K562 (cell line): ENCODE results near the gene DENND1A. TPM values are rescaled to one million over a fixed set of nuclear protein-coding genes. Genes with fewer than 3 reads are reported as not detected.

Experiments used
- ATAC-seq: fragments of 200-7000 bp; cut with Tn5 transposase; 3 replicates; pipeline ENCODE4 v1.9.1; 2020; ENCODE audit warnings: moderate library complexity
- BruUV-seq: library from RNA; stranded (reverse); fragments of 400-500 nt; replicated peaks from 2 replicates; lab custom pipeline; 2021; lab: Mats Ljungman, UMichigan
- CTCF ChIA-PET: fragments of 300-600 bp; formaldehyde crosslinking; extraction: SDS; loops from one replicate; lab custom pipeline; 2021; ENCODE audit warnings: low intra/inter-chr PET ratio; lab: Yijun Ruan, JAX
- POLR2A ChIA-PET: fragments of 300-600, 350-650 bp; sonication (Branson Sonifier 250); formaldehyde crosslinking; extraction: SDS; loops from one replicate; lab custom pipeline; 2021; ENCODE audit warnings: antibody characterized with exemption, inconsistent platforms; lab: Yijun Ruan, JAX
- DNase-seq, 4 experiments: peaks; one replicate each; pipeline versions ENCODE4 v3.0.0 to v3.0.0-alpha.2; 2011 to 2018; ENCODE audit warnings: low spot score in 3 of 4, mixed read lengths in 3 of 4; ENCODE audit errors: extremely low read depth in 1 of 4
- FAIRE-seq: peaks from 2 replicates; lab custom pipeline; 2011; peaks lifted over from hg19 to GRCh38; lab: Jason Lieb, UNC
- H2AFZ ChIP-seq: 2 replicates; pipeline ENCODE4 v1.6.0; 2011; ENCODE audit warnings: low read depth, low read length, control low read depth, inconsistent platforms
- H3K27ac ChIP-seq: fragments of 200-600 bp; 3 replicates; pipeline ENCODE4 v1.8.0; 2011; ENCODE audit warnings: low read depth, mild to moderate bottlenecking, control low read depth, inconsistent platforms, low read length, moderate library complexity, mixed read lengths; ENCODE audit errors: extremely low read depth
- H3K27me3 ChIP-seq, 2 experiments: fragments of 300-600 bp in 1 of 2; 2 replicates in 1 of 2; 3 replicates in 1 of 2; pipeline versions ENCODE4 v1.6.0 to v1.8.0; 2011; ENCODE audit warnings: inconsistent platforms in 2 of 2, low read length in 2 of 2, mild to moderate bottlenecking in 1 of 2, mixed read lengths in 1 of 2, moderate library complexity in 1 of 2; ENCODE audit not compliant: control insufficient read depth in 2 of 2, insufficient read depth in 2 of 2
- H3K36me3 ChIP-seq: fragments of 300-600 bp; 3 replicates; pipeline ENCODE4 v1.8.0; 2011; ENCODE audit warnings: mild to moderate bottlenecking, low read length, inconsistent platforms; ENCODE audit not compliant: control insufficient read depth, insufficient read depth
- H3K4me1 ChIP-seq, 2 experiments: fragments of 200-600 bp in 1 of 2; replicated peaks in 1 of 2; 2 replicates in 1 of 2; 3 replicates in 1 of 2; pipeline versions ENCODE4 v1.5.1 to v1.8.0; 2011; ENCODE audit warnings: inconsistent platforms in 2 of 2, low read length in 2 of 2, mild to moderate bottlenecking in 1 of 2, mixed read lengths in 1 of 2, moderate library complexity in 1 of 2; ENCODE audit not compliant: control insufficient read depth in 2 of 2, insufficient read depth in 2 of 2
- H3K4me2 ChIP-seq: 2 replicates; pipeline ENCODE4 v1.6.1; 2011; ENCODE audit warnings: low read length, control low read depth, inconsistent platforms, mixed read lengths; ENCODE audit not compliant: insufficient read depth
- H3K4me3 ChIP-seq: fragments of 200-600 bp; sonication (generic), shearing (Covaris generic); 2 replicates; pipeline ENCODE4 v1.5.1; 2016; ENCODE audit warnings: control low read depth, inconsistent platforms
- H3K79me2 ChIP-seq: fragments of 200-600 bp; 3 replicates; pipeline ENCODE4 v1.8.0; 2011; ENCODE audit warnings: low read length, inconsistent platforms; ENCODE audit not compliant: control insufficient read depth, insufficient read depth
- H3K9ac ChIP-seq, 2 experiments: 2 replicates each; pipeline versions ENCODE4 v1.6.0 to v1.6.1; 2011; ENCODE audit warnings: low read depth in 2 of 2, low read length in 2 of 2, control low read depth in 1 of 2, inconsistent platforms in 1 of 2, mild to moderate bottlenecking in 1 of 2, mixed read lengths in 1 of 2; ENCODE audit not compliant: insufficient read depth in 1 of 2
- H3K9me1 ChIP-seq: one replicate; pipeline ENCODE4 v1.6.0; 2011; ENCODE audit warnings: inconsistent platforms, mild to moderate bottlenecking, low read length, moderate library complexity; ENCODE audit not compliant: control insufficient read depth, insufficient read depth
- H3K9me3 ChIP-seq: replicated peaks from 2 replicates; pipeline ENCODE4 v1.5.1; 2011; ENCODE audit warnings: low read depth, low read length, inconsistent platforms; ENCODE audit not compliant: control insufficient read depth, insufficient read depth
- H4K20me1 ChIP-seq: replicated peaks from 2 replicates; pipeline ENCODE4 v1.6.1; 2011; ENCODE audit warnings: low read length, inconsistent platforms, mixed read lengths; ENCODE audit not compliant: control insufficient read depth, insufficient read depth
- CEBPB ChIP-seq: fragments of 450-650 bp; IDR thresholded peaks from 2 replicates; pipeline ENCODE4 v1.6.1; 2016; ENCODE audit warnings: missing genetic modification characterization, missing compliant biosample characterization
- CEBPG ChIP-seq, 3 experiments: fragments of 200-800 bp in 1 of 3; sonication (Bioruptor generic) in 1 of 3; sonication (generic) in 1 of 3; formaldehyde crosslinking in 1 of 3; IDR thresholded peaks in 2 of 3; conservative IDR thresholded peaks in 1 of 3; 2 replicates each; pipeline versions ENCODE4 v1.6.1 to v1.8.0; 2016 to 2022; ENCODE audit warnings: missing compliant biosample characterization in 2 of 3, missing genetic modification characterization in 2 of 3, mild to moderate bottlenecking in 1 of 3, missing genetic modification reagents in 1 of 3
- POLR3A ChIP-seq: IDR thresholded peaks from 2 replicates; pipeline ENCODE4 v1.6.1; 2011; ENCODE audit warnings: borderline replicate concordance, mild to moderate bottlenecking, moderate library complexity; ENCODE audit not compliant: insufficient read length, insufficient read depth; ENCODE audit errors: extremely low read depth
- SPI1 ChIP-seq: IDR thresholded peaks from 2 replicates; pipeline ENCODE4 v1.6.1; 2011; ENCODE audit warnings: low read depth, low read length, control low read depth, borderline replicate concordance
- SREBF1 ChIP-seq: fragments of 150-350 bp; IDR thresholded peaks from 2 replicates; pipeline ENCODE4 v1.6.1; 2014; ENCODE audit warnings: antibody characterized with exemption, low read depth, low read length, borderline replicate concordance
- ZNF57 ChIP-seq: fragments of 450-650 bp; formaldehyde crosslinking; IDR thresholded peaks from 2 replicates; pipeline ENCODE4 v1.4.0; 2020; ENCODE audit warnings: mild to moderate bottlenecking, moderate library complexity
- WGBS: fragments of 100-300 bp; shearing (Covaris generic); methylation state at CpG from one replicate; pipeline ENCODE4 v1.1.6; 2016; ENCODE audit warnings: low coverage, mixed read lengths; ENCODE audit not compliant: insufficient coverage; ENCODE audit errors: missing lambda C conversion rate; 5-methylcytosine and 5-hydroxymethylcytosine counted together
- in situ Hi-C: fragments of 300-500 bp; cut with MboI; formaldehyde crosslinking; loops from 4 replicates; pipeline ENCODE4 v1.15.0; 2018; ENCODE audit warnings: inconsistent platforms, mixed read lengths
- intact Hi-C: fragments of 100-400 bp; cut with micrococcal nuclease; formaldehyde crosslinking; loops from 2 replicates; pipeline ENCODE4 v1.14.2; 2022
- polyA plus RNA-seq, 8 experiments: library from polyadenylated mRNA; depleted of rRNA in 4 of 8; stranded (reverse) in 5 of 8; unstranded in 3 of 8; fragments of >200 nt; fragmentation: Nextera tagmentation in 2 of 8; fragmentation: Illumina TruSeq in 1 of 8; extraction: Ambion mirVana in 2 of 8; extraction: Trizol in 1 of 8; gene quantifications; 2 replicates each; pipeline versions ENCODE4 v1.2.1 to v1.2.3, GENCODE V29; 2011 to 2014; ENCODE audit warnings: inconsistent platforms in 1 of 8, missing spikeins in 1 of 8
- total RNA-seq, 7 experiments: library from RNA; depleted of rRNA in 6 of 7; stranded (reverse); fragments of >200 nt in 6 of 7; fragmentation: Illumina TruSeq in 2 of 7; extraction: Trizol in 2 of 7; gene quantifications; 2 replicates each; pipeline versions ENCODE4 v1.2.1 to v1.2.3, GENCODE V29; 2011 to 2021; ENCODE audit warnings: low replicate concordance in 1 of 7

DENND1A gene
- total and polyA plus RNA-seq, 9 of the 15 experiments (the other 6 are each of a cell fraction or from before 2014, with no cell fraction given): 7.6 to 29.5 (median 15.7) TPM

- WGBS: 100% methylated on average over 2 of the region's 2 CpGs
- no peak overlapping the region for H2AFZ ChIP-seq
- DNase-seq: no peak
- no peak overlapping the region for H3K27ac ChIP-seq
- no peaks in the 10 kb centered on the region for H3K27me3 ChIP-seq
- H4K20me1 ChIP-seq: no peaks in the 10 kb centered on the region
- H3K4me1 ChIP-seq: peaks cover 0 to 4% of the 10 kb centered on the region in 2 experiments; a peak in 3 of 5 replicates
- in situ Hi-C loops: no loop called here
- no peaks in the 10 kb centered on the region for H3K79me2 ChIP-seq
- no TSS peak for BruUV-seq
- FAIRE-seq: no peak
- H3K9me3 ChIP-seq: no peaks in the 10 kb centered on the region
- H3K36me3 ChIP-seq: no peaks in the 10 kb centered on the region
- TF ChIP-seq CEBPB (tag) (peak; percentile 89), SREBF1 (no peak), ZNF57 (CRISPR knock-in tag) (no peak), CEBPG (CRISPR knock-in tag; IDR thresholded peaks at IDR 0.05) (peak; percentile 16; the same call in 1 of the 2 replicates), CEBPG (tag; conservative IDR thresholded peaks at IDR 0.05 in 1 of 2, IDR thresholded peaks at IDR 0.05 in 1 of 2) (peak; percentile 72 to 91), POLR3A (no peak), SPI1 (no peak)
- H3K9me1 ChIP-seq: no peaks in the 10 kb centered on the region
- no peak overlapping the region for H3K4me2 ChIP-seq
- ChIA-PET CTCF (no interaction called here), POLR2A (interaction anchor here (0.9 kb wide), 1 partner anchor 14 kb away, joined by 3 read pairs; no protein-coding TSS in a partner anchor)
- H3K9ac ChIP-seq: no peak overlapping the region
- no peak for ATAC-seq
- intact Hi-C loops: no loop called here
- no peak overlapping the region for H3K4me3 ChIP-seq
These were observed 190.0 kb downstream of the DENND1A start for GRCh38 chr9:123739902-123740301.
